Sigmoid colon (tissue), 7 donors: ENCODE data around the gene PDZD4. TPM values are rescaled to one million over a fixed set of nuclear protein-coding genes. Genes with fewer than 3 reads are reported as not detected.
"Not testable (repeated sequence)": the region's sequence is repeated elsewhere in the genome, so short reads cannot be mapped to it uniquely, and the experiment has no call there.

Source experiments
- DNase-seq: peaks from one replicate; pipeline ENCODE4 v3.0.0-alpha.2; 2019
- H3K27ac ChIP-seq, 4 donors: fragments of 200-600 bp; sonication (generic); one replicate each; pipeline ENCODE4 v1.5.1; 2016 to 2019; ENCODE audit warnings: mild to moderate bottlenecking in 1 of 4
- H3K27me3 ChIP-seq, 3 donors: fragments of 200-600 bp; sonication (generic); one replicate each; pipeline ENCODE4 v1.5.1; 2019; ENCODE audit warnings: mild to moderate bottlenecking in 1 of 3
- H3K36me3 ChIP-seq, 4 donors: fragments of 200-600 bp; sonication (generic); one replicate each; pipeline ENCODE4 v1.5.1; 2016 to 2019
- H3K4me1 ChIP-seq, 4 donors: fragments of 200-600 bp; sonication (generic); one replicate each; pipeline ENCODE4 v1.5.1; 2017 to 2019
- H3K4me3 ChIP-seq, 4 donors: fragments of 200-600 bp; sonication (generic); one replicate each; pipeline ENCODE4 v1.5.1; 2017 to 2019; ENCODE audit warnings: mild to moderate bottlenecking in 2 of 4, moderate library complexity in 1 of 4
- H3K9me3 ChIP-seq, 4 donors: fragments of 200-600 bp in 3 of 4; sonication (generic) in 3 of 4; one replicate each; pipeline versions ENCODE4 v1.5.1 to v1.6.1; 2013 to 2019
- CTCF ChIP-seq, 4 experiments: fragments of 450-650 bp in 3 of 4; fragments of 200-600 bp in 1 of 4; IDR thresholded peaks; one replicate each; pipeline ENCODE4 v1.5.1; 2016 to 2019; ENCODE audit warnings: antibody characterized with exemption in 4 of 4, mild to moderate bottlenecking in 3 of 4, moderate library complexity in 2 of 4
- EP300 ChIP-seq, 4 donors: sonication (generic); formaldehyde crosslinking; IDR thresholded peaks; one replicate each; pipeline ENCODE4 v1.6.1; 2017; ENCODE audit warnings: antibody characterized with exemption in 4 of 4
- POLR2A ChIP-seq, 2 donors: fragments of 450-650 bp; IDR thresholded peaks; one replicate each; pipeline ENCODE4 v1.6.1; 2016; ENCODE audit warnings: antibody characterized with exemption in 2 of 2, mild to moderate bottlenecking in 2 of 2, moderate library complexity in 2 of 2
- POLR2AphosphoS5 ChIP-seq, 4 donors: sonication (generic); formaldehyde crosslinking; IDR thresholded peaks; one replicate each; pipeline ENCODE4 v1.6.1; 2017; ENCODE audit warnings: antibody characterized with exemption in 4 of 4
- WGBS, 2 donors: extraction: QIAGEN DNeasy Blood & Tissue Kit; methylation state at CpG; one replicate each; pipeline ENCODE4 v1.1.7; 2013; 5-methylcytosine and 5-hydroxymethylcytosine counted together
- intact Hi-C: fragments of 100-400 bp; cut with DNase I; formaldehyde crosslinking; loops from one replicate; pipeline ENCODE4 v1.15.1; 2023
- polyA plus RNA-seq, 3 donors: library from polyadenylated mRNA; stranded (reverse); fragments of 200-250 nt; gene quantifications; one replicate each; pipeline ENCODE4 v1.2.3, GENCODE V29; 2013
- total RNA-seq, 4 donors: library from RNA; depleted of rRNA; stranded (reverse); fragments of >200 nt; gene quantifications; one replicate each; pipeline ENCODE4 v1.1.0, GENCODE V29; 2016
- donor health status: healthy with polysubstance abuse.
- donor health status: Bipolar disorder and iron deficiency.
- donor health status: healthy.

Gene PDZD4
- total and polyA plus RNA-seq, 7 donors, result 0.46 to 24.4 (median 8.6) TPM

DNA sequence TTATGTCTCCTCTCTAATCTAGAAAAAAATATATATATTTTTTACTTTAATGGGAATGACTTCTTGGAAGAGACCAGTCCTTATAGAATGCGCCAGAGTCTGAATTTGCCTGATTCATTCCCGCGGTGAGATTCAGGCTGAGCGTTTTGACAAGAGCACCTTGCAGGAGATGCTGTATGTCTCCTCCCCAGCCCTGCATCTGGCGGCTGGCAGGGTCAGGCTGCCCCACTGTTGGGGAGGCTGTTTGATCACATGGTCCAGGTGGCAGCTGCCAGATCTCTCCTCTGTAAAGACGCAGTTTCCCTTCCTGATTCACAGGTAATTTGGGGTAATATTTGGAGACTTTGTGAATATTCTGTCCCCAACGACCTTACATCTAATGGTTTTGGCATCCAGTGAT lies 9.7 kb downstream of the PDZD4 start:
- 65 to 77% methylated on average over 7 of the region's 7 CpGs for WGBS, 2 donors
- H3K4me1 ChIP-seq, result peaks cover 0 to 10% (median 3%) of the 10 kb centered on the region in 4 donors
- no peaks in the 10 kb centered on the region for H3K36me3 ChIP-seq
- H3K4me3 ChIP-seq, result no peak overlapping the region
- no peaks in the 10 kb centered on the region for H3K9me3 ChIP-seq
- DNase-seq, result no peak
- H3K27ac ChIP-seq, result no peak overlapping the region
- no peak for TF ChIP-seq POLR2AphosphoS5 (IDR thresholded peaks at IDR 0.05)
- TF ChIP-seq POLR2A (IDR thresholded peaks at IDR 0.05), result no peak
- TF ChIP-seq EP300 (IDR thresholded peaks at IDR 0.05), result no peak
- no peak for TF ChIP-seq CTCF (IDR thresholded peaks at IDR 0.05)
- intact Hi-C loops, result no loop called here
- H3K27me3 ChIP-seq, result no peaks in the 10 kb centered on the region

DNA sequence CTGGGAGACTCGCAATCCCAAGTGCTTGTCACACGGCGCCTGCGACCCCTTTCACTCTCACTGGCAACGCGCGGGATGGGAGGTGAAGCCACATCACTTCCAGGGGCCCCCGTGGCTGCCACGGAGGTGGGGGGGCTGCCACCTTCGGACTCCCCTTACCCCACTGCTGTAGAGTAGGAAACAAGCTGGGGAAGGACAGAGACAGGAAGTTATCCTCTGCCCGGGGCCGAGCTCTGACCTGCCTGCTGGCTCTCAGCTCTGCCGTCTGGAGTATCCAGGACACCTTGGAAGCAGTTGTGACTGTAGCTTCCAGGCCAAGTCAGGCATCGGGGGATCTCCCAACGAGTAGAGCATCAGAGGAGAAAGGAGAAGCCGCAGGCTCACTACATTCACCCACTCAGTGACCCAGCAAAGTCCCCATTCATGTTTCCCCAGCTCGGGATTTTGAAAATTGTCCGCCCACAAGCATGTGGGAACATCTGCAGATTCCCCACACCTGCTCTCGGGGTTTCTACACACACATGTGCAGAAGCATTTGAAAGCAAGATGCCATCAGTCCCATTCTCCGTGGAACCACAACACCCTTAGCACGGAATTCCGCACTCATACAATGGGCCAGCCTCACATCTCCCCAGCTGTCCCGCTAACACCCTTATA lies 10.8 kb downstream of the PDZD4 start:
- DNase-seq, result no peak
- Histone ChIP-seq H3K27me3 (no peaks in the 10 kb centered on the region), H3K27ac (peak overlapping the region in 3 of 4 donors; percentile 21 to 62 (median 61)), H3K36me3 (no peaks in the 10 kb centered on the region), H3K9me3 (no peaks in the 10 kb centered on the region), H3K4me1 (peaks cover 0 to 10% (median 3%) of the 10 kb centered on the region in 4 donors), H3K4me3 (peak overlapping the region; percentile 32 to 56 (median 48))
- intact Hi-C loops, result no loop called here
- TF ChIP-seq POLR2AphosphoS5 (IDR thresholded peaks at IDR 0.05) (no peak), CTCF (IDR thresholded peaks at IDR 0.05) (no peak), EP300 (IDR thresholded peaks at IDR 0.05) (no peak), POLR2A (IDR thresholded peaks at IDR 0.05) (no peak)
- WGBS, 2 donors, result 29 to 33% methylated on average over 23 of the region's 23 CpGs

GRCh38 chrX:153818571-153819383 lies 11.6 kb downstream of the PDZD4 start:
- peak overlapping the region; percentile 32 to 56 (median 48) for H3K4me3 ChIP-seq
- peak overlapping the region in 3 of 4 donors; percentile 21 to 62 (median 61) for H3K27ac ChIP-seq
- no peaks in the 10 kb centered on the region for H3K27me3 ChIP-seq
- 5 to 7% methylated on average over 67 of the region's 67 CpGs for WGBS, 2 donors
- TF ChIP-seq EP300 (IDR thresholded peaks at IDR 0.05), result no peak
- TF ChIP-seq POLR2AphosphoS5 (IDR thresholded peaks at IDR 0.05), result no peak
- TF ChIP-seq CTCF (IDR thresholded peaks at IDR 0.05), result no peak
- TF ChIP-seq POLR2A (IDR thresholded peaks at IDR 0.05), result no peak
- DNase-seq, result no peak
- peaks cover 0 to 10% (median 3%) of the 10 kb centered on the region in 4 donors for H3K4me1 ChIP-seq
- no peaks in the 10 kb centered on the region for H3K36me3 ChIP-seq
- intact Hi-C loops, result no loop called here
- no peaks in the 10 kb centered on the region for H3K9me3 ChIP-seq

DNA sequence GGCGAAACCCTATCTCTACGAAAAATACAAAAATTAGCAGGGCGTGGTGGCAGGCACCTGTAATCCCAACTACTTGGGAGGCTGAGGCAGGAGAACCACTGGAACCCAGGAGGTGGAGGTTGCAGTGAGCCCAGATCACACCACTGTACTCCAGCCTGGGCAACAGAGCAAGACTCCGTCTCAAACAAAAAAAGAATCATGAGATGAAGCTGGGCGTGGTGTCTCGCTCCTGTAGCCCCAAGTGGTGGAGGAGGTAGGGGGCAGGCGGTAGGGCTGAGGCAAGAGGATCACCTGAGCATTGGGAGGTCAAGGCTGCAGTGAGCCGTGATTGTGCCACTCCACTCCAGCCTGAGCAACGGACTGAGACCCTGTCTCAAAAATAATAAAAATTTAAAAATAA lies 12.3 kb downstream of the PDZD4 start:
- H3K4me3 ChIP-seq, H3K27ac ChIP-seq, H3K36me3 ChIP-seq, H3K27me3 ChIP-seq, H3K9me3 ChIP-seq, DNase-seq, intact Hi-C loops: not testable (repeated sequence)
- H3K4me1 ChIP-seq, result peaks cover 0 to 10% (median 3%) of the 10 kb centered on the region in 4 donors
- 86 to 88% methylated on average over 9 of the region's 9 CpGs for WGBS, 2 donors
